HEK293 (cell line): ENCODE data around the gene BEST3.

ENCODE experiments used
- GLI4 ChIP-seq: fragments of 450-650 bp; formaldehyde crosslinking; IDR thresholded peaks from 2 replicates; pipeline ENCODE4 v1.5.1; 2016; ENCODE audit warnings: missing biosample characterization, missing genetic modification characterization
- KLF10 ChIP-seq: fragments of 450-650 bp; IDR thresholded peaks from 2 replicates; pipeline ENCODE4 v1.5.1; 2018; ENCODE audit warnings: missing biosample characterization, mild to moderate bottlenecking, missing genetic modification characterization
- KLF16 ChIP-seq: fragments of 450-650 bp; formaldehyde crosslinking; IDR thresholded peaks from 2 replicates; pipeline ENCODE4 v1.5.1; 2017; ENCODE audit warnings: missing biosample characterization, missing genetic modification characterization
- MEIS1 ChIP-seq: sonication (generic); formaldehyde crosslinking; IDR thresholded peaks from 2 replicates; pipeline ENCODE4 v1.8.1; 2022; ENCODE audit warnings: missing genetic modification reagents, mild to moderate bottlenecking, borderline replicate concordance
- OVOL3 ChIP-seq: fragments of 450-650 bp; formaldehyde crosslinking; IDR thresholded peaks from 2 replicates; pipeline ENCODE4 v1.5.1; 2016; ENCODE audit warnings: missing biosample characterization, missing genetic modification characterization
- SP2 ChIP-seq: fragments of 450-650 bp; formaldehyde crosslinking; IDR thresholded peaks from 2 replicates; pipeline ENCODE4 v1.5.1; 2016; ENCODE audit warnings: missing biosample characterization, missing genetic modification characterization
- TRIM28 ChIP-seq: IDR thresholded peaks from 2 replicates; pipeline ENCODE4 v1.6.1; 2011; ENCODE audit warnings: low read length, control low read depth, borderline replicate concordance
- YY2 ChIP-seq: fragments of 450-650 bp; formaldehyde crosslinking; IDR thresholded peaks from 2 replicates; pipeline ENCODE4 v1.5.1; 2016; ENCODE audit warnings: missing biosample characterization, missing genetic modification characterization
- ZBTB20 ChIP-seq: fragments of 450-650 bp; formaldehyde crosslinking; IDR thresholded peaks from 2 replicates; pipeline ENCODE4 v1.5.1; 2016; ENCODE audit warnings: missing biosample characterization, missing genetic modification characterization
- ZBTB8A ChIP-seq: fragments of 450-650 bp; formaldehyde crosslinking; IDR thresholded peaks from 2 replicates; pipeline ENCODE4 v1.5.1; 2016; ENCODE audit warnings: missing biosample characterization, missing genetic modification characterization
- ZEB2 ChIP-seq: fragments of 450-650 bp; formaldehyde crosslinking; IDR thresholded peaks from 2 replicates; pipeline ENCODE4 v1.5.1; 2016; ENCODE audit warnings: missing biosample characterization, missing genetic modification characterization
- ZFP69B ChIP-seq: fragments of 450-650 bp; formaldehyde crosslinking; IDR thresholded peaks from 2 replicates; pipeline ENCODE4 v1.5.1; 2016; ENCODE audit warnings: missing biosample characterization, missing genetic modification characterization
- ZNF132 ChIP-seq: fragments of 450-650 bp; formaldehyde crosslinking; IDR thresholded peaks from 2 replicates; pipeline ENCODE4 v1.5.1; 2017; ENCODE audit warnings: missing biosample characterization, missing genetic modification characterization, borderline replicate concordance
- ZNF140 ChIP-seq: fragments of 450-650 bp; formaldehyde crosslinking; IDR thresholded peaks from 2 replicates; pipeline ENCODE4 v1.5.1; 2016; ENCODE audit warnings: missing biosample characterization, missing genetic modification characterization
- ZNF221 ChIP-seq: fragments of 450-650 bp; formaldehyde crosslinking; IDR thresholded peaks from 2 replicates; pipeline ENCODE4 v1.5.1; 2017; ENCODE audit warnings: missing biosample characterization, missing genetic modification characterization, borderline replicate concordance
- ZNF292 ChIP-seq: fragments of 450-650 bp; formaldehyde crosslinking; IDR thresholded peaks from 2 replicates; pipeline ENCODE4 v1.5.1; 2016; ENCODE audit warnings: low read depth, missing biosample characterization, missing genetic modification characterization, borderline replicate concordance
- ZNF302 ChIP-seq: fragments of 450-650 bp; formaldehyde crosslinking; IDR thresholded peaks from 2 replicates; pipeline ENCODE4 v1.5.1; 2016; ENCODE audit warnings: missing biosample characterization, missing genetic modification characterization, low read depth
- ZNF324 ChIP-seq: fragments of 450-650 bp; formaldehyde crosslinking; IDR thresholded peaks from 2 replicates; pipeline ENCODE4 v1.5.1; 2016; ENCODE audit warnings: missing biosample characterization, missing genetic modification characterization
- ZNF366 ChIP-seq: fragments of 450-650 bp; formaldehyde crosslinking; conservative IDR thresholded peaks from 2 replicates; pipeline ENCODE4 v1.5.1; 2016; ENCODE audit warnings: missing biosample characterization, missing genetic modification characterization
- ZNF514 ChIP-seq: fragments of 450-650 bp; formaldehyde crosslinking; IDR thresholded peaks from 2 replicates; pipeline ENCODE4 v1.5.1; 2016; ENCODE audit warnings: missing biosample characterization, missing genetic modification characterization
- ZNF654 ChIP-seq: fragments of 450-650 bp; formaldehyde crosslinking; IDR thresholded peaks from 2 replicates; pipeline ENCODE4 v1.5.1; 2016; ENCODE audit warnings: low read depth, missing biosample characterization, missing genetic modification characterization
- ZNF658 ChIP-seq: fragments of 450-650 bp; formaldehyde crosslinking; IDR thresholded peaks from 2 replicates; pipeline ENCODE4; 2016; ENCODE audit warnings: missing biosample characterization, missing genetic modification characterization
- ZNF747 ChIP-seq: fragments of 450-650 bp; formaldehyde crosslinking; IDR thresholded peaks from 2 replicates; pipeline ENCODE4 v1.5.1; 2016; ENCODE audit warnings: missing biosample characterization, missing genetic modification characterization
- ZNF776 ChIP-seq: fragments of 450-650 bp; formaldehyde crosslinking; IDR thresholded peaks from 2 replicates; pipeline ENCODE4 v1.5.0; 2017; ENCODE audit warnings: missing biosample characterization, missing genetic modification characterization, borderline replicate concordance
- ZSCAN18 ChIP-seq: fragments of 450-650 bp; formaldehyde crosslinking; IDR thresholded peaks from 2 replicates; pipeline ENCODE4 v1.5.1; 2016; ENCODE audit warnings: missing biosample characterization, missing genetic modification characterization
- ZSCAN30 ChIP-seq: fragments of 450-650 bp; IDR thresholded peaks from 2 replicates; pipeline ENCODE4 v1.5.1; 2018; ENCODE audit warnings: missing biosample characterization, mild to moderate bottlenecking, missing genetic modification characterization, moderate library complexity
- TF ChIP-seq, protein P1 (sequence below): fragments of 450-650 bp; formaldehyde crosslinking; conservative IDR thresholded peaks from 2 replicates; pipeline ENCODE4 v1.5.1; 2016; ENCODE audit warnings: low read depth, missing biosample characterization, missing genetic modification characterization
- TF ChIP-seq, protein P2 (sequence below): fragments of 450-650 bp; IDR thresholded peaks from 2 replicates; pipeline ENCODE4 v1.5.1; 2018; ENCODE audit warnings: missing biosample characterization, mild to moderate bottlenecking, missing genetic modification characterization
- TF ChIP-seq, protein P3 (sequence below): fragments of 450-650 bp; formaldehyde crosslinking; IDR thresholded peaks from 2 replicates; pipeline ENCODE4 v1.5.1; 2016; ENCODE audit warnings: missing biosample characterization, missing genetic modification characterization
- TF ChIP-seq, protein P4 (sequence below): fragments of 450-650 bp; formaldehyde crosslinking; IDR thresholded peaks from 2 replicates; pipeline ENCODE4 v1.5.1; 2016; ENCODE audit warnings: missing biosample characterization, missing genetic modification characterization

Gene BEST3

GRCh38 chr12:69738351-69739286, 39.5 kb upstream of the BEST3 start, which contains the start of gene RAB3IP (continued):
- TF ChIP-seq KLF10 (peak; percentile 96), OVOL3 (no peak), ZNF302 (tag by site-specific recombination) (no peak), ZSCAN18 (tag by site-specific recombination) (no peak), ZNF514 (tag by site-specific recombination) (no peak), GLI4 (tag by site-specific recombination) (no peak), MEIS1 (CRISPR knock-in tag) (no peak), ZNF132 (tag by site-specific recombination) (no peak), ZNF140 (tag by site-specific recombination) (no peak), ZFP69B (tag by site-specific recombination) (no peak), TRIM28 (no peak), ZBTB20 (tag by site-specific recombination) (no peak), ZNF366 (no peak), ZBTB8A (tag by site-specific recombination) (no peak), ZNF658 (tag by site-specific recombination) (no peak), ZEB2 (tag by site-specific recombination) (peak; percentile 80; the same call in 1 of the 2 replicates), ZNF324 (tag by site-specific recombination) (no peak), KLF16 (tag by site-specific recombination) (no peak), ZNF292 (tag by site-specific recombination) (no peak), ZNF776 (tag by site-specific recombination) (peak; percentile 99), YY2 (no peak), ZNF747 (tag by site-specific recombination) (no peak), ZSCAN30 (tag by site-specific recombination) (no peak; the same call in 1 of the 2 replicates), SP2 (tag by site-specific recombination) (peak; percentile 46), ZNF221 (tag by site-specific recombination) (no peak), ZNF654 (no peak)
- TF ChIP-seq, protein P1, sequence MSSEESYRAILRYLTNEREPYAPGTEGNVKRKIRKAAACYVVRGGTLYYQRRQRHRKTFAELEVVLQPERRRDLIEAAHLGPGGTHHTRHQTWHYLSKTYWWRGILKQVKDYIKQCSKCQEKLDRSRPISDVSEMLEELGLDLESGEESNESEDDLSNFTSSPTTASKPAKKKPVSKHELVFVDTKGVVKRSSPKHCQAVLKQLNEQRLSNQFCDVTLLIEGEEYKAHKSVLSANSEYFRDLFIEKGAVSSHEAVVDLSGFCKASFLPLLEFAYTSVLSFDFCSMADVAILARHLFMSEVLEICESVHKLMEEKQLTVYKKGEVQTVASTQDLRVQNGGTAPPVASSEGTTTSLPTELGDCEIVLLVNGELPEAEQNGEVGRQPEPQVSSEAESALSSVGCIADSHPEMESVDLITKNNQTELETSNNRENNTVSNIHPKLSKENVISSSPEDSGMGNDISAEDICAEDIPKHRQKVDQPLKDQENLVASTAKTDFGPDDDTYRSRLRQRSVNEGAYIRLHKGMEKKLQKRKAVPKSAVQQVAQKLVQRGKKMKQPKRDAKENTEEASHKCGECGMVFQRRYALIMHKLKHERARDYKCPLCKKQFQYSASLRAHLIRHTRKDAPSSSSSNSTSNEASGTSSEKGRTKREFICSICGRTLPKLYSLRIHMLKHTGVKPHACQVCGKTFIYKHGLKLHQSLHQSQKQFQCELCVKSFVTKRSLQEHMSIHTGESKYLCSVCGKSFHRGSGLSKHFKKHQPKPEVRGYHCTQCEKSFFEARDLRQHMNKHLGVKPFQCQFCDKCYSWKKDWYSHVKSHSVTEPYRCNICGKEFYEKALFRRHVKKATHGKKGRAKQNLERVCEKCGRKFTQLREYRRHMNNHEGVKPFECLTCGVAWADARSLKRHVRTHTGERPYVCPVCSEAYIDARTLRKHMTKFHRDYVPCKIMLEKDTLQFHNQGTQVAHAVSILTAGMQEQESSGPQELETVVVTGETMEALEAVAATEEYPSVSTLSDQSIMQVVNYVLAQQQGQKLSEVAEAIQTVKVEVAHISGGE (tag by site-specific recombination), result no peak
- TF ChIP-seq, protein P2, sequence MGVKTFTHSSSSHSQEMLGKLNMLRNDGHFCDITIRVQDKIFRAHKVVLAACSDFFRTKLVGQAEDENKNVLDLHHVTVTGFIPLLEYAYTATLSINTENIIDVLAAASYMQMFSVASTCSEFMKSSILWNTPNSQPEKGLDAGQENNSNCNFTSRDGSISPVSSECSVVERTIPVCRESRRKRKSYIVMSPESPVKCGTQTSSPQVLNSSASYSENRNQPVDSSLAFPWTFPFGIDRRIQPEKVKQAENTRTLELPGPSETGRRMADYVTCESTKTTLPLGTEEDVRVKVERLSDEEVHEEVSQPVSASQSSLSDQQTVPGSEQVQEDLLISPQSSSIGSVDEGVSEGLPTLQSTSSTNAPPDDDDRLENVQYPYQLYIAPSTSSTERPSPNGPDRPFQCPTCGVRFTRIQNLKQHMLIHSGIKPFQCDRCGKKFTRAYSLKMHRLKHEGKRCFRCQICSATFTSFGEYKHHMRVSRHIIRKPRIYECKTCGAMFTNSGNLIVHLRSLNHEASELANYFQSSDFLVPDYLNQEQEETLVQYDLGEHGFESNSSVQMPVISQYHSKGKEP (tag by site-specific recombination), result no peak
- TF ChIP-seq, protein P3, sequence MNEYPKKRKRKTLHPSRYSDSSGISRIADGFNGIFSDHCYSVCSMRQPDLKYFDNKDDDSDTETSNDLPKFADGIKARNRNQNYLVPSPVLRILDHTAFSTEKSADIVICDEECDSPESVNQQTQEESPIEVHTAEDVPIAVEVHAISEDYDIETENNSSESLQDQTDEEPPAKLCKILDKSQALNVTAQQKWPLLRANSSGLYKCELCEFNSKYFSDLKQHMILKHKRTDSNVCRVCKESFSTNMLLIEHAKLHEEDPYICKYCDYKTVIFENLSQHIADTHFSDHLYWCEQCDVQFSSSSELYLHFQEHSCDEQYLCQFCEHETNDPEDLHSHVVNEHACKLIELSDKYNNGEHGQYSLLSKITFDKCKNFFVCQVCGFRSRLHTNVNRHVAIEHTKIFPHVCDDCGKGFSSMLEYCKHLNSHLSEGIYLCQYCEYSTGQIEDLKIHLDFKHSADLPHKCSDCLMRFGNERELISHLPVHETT (tag by site-specific recombination), result no peak
- TF ChIP-seq, protein P4, sequence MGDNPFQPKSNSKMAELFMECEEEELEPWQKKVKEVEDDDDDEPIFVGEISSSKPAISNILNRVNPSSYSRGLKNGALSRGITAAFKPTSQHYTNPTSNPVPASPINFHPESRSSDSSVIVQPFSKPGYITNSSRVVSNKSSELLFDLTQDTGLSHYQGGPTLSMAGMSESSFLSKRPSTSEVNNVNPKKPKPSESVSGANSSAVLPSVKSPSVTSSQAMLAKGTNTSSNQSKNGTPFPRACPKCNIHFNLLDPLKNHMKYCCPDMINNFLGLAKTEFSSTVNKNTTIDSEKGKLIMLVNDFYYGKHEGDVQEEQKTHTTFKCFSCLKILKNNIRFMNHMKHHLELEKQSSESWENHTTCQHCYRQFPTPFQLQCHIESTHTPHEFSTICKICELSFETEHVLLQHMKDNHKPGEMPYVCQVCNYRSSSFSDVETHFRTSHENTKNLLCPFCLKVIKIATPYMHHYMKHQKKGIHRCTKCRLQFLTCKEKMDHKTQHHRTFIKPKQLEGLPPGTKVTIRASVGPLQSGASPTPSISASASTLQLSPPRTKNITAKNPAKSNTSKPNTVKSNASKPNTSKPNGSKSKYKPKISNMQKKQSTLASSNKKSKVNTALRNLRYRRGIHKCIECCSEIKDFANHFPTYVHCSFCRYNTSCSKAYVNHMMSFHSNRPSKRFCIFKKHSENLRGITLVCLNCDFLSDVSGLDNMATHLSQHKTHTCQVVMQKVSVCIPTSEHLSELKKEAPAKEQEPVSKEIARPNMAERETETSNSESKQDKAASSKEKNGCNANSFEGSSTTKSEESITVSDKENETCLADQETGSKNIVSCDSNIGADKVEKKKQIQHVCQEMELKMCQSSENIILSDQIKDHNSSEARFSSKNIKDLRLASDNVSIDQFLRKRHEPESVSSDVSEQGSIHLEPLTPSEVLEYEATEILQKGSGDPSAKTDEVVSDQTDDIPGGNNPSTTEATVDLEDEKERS (tag by site-specific recombination), result no peak
